SKM-1 (cell line): ENCODE results near the gene TTC28.
A peak's percentile ranks its signal among the peaks of the same experiment; 100 is the strongest.
"Not testable (repeated sequence)": the region's sequence is repeated elsewhere in the genome, so short reads cannot be mapped to it uniquely, and the experiment has no call there.

Experiments used
- DNase-seq: peaks from one replicate; lab custom pipeline; 2025; ENCODE audit not compliant: unreplicated experiment; lab: John Stamatoyannopoulos, UW

TTC28 gene

DNA sequence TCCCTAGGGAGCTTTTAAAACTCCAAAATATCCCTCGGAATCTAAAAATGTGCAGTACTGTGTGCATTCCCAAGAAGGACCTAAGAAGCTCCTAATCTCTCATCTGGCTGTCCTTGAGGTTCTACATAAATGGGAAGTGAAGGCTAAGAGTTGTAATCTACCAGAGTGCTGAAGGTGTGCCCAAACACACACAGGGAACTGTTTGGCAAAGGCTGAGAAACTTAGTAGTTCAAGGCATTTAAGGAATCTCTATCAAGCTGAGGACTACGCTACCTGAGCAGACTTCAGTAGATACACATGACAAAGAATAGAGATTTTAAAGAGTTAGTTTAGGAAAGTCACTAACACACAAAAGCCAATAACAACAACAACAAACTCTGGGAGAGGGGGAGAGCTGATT, 71.1 kb downstream of the TTC28 start:
- no peak for DNase-seq

DNA sequence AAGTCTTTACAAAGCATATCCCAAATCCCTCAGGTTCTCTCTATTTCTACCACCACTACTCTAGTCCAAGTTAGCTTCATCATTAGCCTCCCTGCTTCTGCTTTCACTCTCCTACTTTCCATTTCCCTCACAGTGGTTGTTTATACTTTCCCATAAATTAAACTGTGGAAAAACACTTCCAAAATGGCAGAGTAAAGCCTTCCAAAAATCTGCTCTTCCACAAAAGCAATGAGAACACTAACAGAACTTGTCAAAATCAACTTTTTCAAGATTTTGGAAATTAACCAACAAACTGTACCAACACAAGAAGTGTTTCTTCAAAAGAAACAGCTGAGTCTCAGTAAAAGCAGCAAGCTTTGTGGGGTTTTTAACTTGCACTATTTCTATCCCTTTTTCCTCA, 71.8 kb downstream of the TTC28 start:
- no peak for DNase-seq

DNA sequence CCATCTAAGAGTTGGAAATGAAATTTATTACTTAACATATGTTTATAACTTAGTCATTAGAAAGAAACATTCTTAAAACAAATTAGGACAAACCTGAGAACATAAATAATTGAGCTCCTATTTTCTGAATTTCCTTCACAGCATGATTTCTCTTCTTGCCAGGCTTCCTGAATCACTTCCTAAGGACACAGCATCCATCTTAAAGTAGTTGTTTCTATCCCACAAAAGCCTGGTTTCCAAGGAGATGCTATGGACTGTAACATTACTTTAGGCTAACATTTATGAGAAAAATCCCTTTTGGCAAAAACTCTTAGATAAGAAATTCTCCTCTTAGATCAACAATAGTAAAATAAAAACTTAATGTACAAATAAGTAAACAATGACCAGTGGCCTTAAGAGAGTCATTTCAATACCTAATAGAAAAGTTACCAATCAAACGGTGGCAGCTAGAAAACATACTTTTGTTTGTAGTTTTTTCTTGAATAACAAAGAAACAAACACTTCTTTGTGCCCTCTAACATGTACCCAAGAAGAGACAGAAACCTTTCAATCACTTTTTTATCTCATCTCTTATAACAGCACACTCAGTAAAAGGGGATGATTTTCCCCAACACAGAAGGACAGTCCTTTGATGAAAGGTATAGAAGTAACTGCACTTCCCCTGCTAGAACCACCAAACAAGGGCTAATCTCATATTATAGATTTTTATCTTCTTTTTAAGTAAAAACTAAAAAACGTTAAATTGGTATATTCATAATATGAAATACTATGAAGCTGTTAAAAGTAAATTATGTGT, 74.5 kb downstream of the TTC28 start:
- DNase-seq = no peak

DNA sequence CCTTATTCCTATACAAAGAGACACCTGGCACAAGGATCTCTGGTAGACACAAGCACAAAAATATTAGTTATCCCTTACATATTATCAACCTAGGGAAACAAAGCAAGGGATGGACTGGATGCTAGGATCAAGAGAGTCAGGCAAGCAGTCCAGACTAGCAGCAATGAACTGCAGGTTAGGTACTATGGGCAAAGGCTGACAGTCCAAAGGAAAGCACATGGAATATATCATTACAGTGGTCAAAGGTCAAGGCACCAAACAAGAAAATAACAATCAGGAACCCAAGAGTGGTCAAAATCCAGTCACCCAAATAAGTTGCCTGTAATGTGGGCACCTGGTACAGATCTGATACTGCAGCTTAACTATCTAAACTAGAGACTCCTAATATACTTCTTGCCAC, 77.7 kb downstream of the TTC28 start:
- DNase-seq = no peak

DNA sequence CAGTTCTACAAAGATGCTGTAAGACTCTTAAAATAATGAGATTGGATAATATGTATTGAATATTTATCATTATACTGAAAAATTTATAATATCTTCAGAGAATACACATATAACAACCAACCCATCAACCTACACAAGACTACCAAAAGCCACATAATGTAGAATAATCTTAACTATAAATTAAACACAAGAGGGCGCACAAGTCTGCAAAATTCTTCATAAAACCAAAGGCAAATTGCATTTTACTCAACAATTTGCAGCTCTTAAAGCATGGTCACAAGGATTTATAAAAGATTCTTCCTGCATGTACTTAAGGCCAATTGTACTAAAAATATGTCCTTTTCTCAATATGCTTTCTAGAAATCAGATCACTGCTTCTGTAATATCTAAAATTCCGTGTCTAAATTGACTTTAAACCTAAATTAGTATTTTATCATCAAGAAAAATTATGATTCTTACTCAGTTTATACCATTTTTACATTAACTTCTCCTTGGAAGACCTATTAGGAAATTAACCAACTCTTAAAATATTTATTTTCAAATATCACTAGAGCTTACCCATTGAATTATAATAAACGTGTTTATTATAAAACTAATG, 79.0 kb downstream of the TTC28 start:
- peak; percentile 27 for DNase-seq

DNA sequence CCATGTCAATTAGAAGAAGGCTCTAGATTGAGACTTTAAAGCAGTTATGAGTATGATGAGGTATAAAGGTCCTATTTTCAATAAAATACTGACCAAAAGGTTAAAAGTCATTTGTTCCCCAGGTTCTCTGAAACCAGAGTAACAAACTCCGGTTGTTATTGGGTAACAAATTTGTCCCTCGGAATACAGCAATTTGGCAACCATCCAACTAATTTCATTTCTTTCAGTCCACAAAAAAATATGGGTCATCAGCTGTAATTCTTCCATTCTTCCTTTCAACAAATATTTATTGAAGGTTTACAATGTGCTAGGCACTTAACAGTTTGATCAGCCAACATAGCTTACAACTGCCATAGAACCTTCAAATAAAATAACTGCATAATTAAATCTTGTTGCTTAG, 79.9 kb downstream of the TTC28 start:
- no peak for DNase-seq

DNA sequence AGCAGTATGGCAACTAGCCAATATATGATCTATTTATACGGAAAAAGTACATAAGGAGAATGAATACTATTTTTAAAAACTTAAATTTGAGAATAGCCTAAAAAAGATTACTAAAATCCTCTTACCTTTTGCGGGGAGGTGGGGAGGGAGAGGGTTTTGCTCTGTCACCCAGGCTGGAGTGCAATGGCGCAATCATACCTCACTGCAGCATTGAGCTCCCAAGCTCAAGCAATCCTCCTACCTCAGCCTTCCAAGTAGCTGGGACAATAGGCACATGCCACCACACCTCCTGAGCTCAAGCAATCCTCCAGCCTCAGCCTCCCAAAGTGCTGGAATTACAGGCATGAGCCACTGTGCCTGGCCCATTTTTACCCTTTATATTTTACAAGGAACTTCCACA, 82.0 kb downstream of the TTC28 start:
- no peak for DNase-seq

DNA sequence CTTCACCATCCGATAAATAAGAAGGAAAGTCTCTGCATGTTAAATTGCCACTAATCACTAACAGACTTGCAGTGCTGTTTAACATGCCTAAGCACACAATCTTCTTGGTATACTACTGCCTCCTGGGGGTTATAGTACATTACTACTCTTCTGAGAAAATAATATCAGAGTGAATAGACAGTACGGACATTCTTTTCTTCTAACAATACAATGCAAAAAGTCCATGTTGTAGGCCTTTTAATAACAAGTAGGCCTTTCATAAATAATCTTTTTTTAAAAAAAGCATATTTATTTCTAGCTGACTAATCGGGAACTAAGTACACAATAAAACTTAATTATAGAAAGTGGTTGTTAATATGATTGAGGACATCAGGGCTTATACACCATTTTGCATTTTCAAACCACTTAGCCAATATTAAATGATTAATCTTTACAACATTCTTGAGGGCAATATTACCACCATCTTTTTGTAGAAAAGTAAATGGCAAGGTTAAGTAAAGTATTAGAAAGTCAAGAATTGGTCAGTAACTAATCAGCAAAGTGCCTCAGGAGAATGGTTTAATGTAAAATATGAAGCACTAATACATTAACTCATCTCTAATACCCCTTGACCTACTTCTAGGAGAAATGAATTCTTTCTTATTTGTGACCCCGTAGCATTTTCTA, 84.7 kb downstream of the TTC28 start:
- DNase-seq = peak; percentile 58

DNA sequence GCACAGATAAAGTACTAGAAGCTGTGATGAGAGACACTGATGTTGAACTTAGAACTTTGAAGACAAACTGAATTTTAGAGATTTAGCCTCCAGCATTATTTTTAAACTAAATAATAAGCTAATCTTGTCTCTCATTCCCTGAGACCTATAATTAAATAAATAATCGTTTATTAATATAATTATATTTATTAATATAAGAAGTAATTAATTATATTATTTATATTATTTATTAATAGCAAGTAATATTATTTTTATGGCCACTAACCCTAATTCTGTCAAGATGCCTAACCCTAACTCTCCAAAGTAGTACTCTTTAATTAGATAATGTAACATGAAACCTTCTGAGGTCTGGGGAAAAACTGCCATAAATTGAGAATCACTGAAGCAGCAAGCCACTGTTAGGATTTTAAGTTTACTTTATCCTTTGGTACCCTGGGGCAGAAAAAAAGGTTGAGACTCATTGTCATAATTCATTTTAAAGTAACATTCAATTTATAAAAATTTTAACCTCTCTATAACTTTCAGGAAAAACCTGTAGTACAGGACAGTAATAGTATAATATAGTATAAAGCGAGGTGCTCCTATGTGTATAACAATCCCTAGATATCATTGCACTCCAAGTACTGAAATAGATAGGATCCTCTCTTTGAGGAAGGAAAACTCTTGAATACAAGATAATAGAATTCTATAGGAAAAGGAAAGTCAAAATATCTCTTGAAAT, 85.4 kb downstream of the TTC28 start:
- DNase-seq = no peak

DNA sequence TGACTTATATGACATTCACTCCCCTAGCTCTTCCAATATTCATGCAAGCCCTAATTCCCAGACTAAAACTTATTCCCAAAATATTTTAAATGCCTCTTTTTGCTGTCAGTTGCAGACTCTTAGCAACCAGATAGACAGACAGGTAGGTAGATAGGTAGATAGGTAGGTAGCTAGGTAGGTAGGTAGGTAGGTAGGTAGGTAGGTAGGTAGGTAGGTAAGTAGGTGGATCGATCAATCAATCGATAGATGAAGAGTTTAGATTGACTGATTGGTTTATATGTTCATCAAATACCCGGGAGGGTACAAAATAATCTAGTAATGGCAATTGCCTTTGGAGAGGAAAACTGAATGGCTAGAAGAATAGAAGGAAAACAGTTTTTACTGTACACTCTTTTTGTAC, 86.3 kb downstream of the TTC28 start:
- DNase-seq = no peak

DNA sequence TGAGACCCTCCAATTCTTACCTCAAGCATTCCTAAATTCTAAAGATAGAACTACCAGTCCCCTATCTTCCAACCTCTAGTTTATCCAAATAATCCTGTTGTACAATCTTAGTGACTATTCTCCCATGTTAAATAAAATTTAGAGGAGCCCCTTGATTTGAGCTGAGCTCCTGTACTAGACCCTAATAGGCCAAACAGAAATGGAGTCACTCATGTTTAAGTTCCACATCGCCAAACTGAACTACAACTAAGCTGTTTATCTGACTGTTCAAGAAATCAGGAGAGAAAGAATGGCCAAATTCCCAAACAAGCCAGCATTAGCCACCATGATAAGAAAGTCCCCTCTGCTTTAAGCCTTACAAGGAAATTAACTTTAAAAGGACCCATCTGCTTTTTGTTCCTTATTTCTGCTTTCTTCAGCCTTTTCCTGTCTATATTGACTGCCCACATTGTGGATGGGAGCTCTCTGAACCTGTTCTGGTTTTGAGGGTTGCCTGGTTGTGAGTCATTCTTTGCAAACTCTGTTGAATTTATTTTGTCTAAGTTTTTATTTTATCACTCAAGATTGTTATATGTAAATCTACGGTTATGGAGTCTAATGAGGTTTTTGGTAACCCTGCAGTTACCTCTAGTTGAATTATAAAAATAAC, 90.4 kb downstream of the TTC28 start:
- DNase-seq = no peak

DNA sequence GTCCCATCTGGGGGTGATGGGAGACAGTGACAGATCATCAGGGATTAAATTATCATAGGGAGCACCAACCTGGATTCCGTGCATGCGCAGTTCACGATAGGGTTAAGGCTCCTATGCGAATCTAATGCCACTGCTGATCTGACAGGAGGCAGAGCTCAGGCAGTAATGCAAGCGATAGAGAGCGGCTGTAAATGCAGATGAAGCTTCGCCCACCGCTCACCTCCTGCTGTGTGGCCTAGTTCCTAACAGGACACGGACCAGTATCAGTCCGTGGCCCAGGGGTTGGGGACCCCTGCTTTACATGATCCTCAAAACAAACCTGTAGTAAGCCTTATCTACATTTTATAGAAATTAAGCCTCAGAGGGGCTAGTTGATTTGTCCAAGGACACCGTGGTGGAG, 94.3 kb downstream of the TTC28 start:
- DNase-seq = no peak

DNA sequence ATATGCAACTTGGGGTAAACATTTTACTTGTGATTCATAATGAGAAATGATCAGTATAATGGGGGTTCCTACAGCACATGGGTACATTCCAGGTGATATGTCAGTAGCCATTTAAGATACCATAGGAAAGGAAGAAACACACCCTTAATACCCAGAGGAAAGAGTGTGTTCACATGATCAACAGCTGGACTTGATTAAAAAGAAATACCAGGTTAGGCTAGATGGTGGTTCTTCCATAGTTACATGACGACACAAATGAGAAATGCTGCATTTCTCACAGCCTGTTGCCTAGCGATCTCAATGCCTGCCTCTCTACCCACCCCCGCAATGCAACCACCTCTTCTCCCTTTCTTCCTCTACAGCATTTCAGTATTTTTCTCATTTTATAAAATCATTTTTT, 96.8 kb downstream of the TTC28 start:
- no peak for DNase-seq

DNA sequence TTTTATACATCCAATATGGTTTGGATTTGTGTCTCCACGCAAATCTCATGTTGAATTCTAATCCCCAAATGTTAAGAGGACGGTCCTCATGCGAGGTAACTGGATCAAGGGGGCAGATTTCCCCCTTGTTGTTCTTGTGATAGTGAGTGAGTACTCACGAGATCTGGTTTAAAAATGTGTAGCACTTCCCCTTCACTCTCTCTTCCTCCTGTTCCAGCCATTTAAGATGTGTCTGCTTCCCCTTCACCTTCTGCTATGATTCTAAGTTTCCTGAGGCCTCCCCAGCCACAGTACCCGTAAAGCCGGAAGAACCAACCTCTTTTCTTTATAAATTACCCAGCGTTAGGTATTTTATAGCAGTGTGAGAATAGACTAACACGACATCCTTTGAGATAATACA, 98.6 kb downstream of the TTC28 start:
- no peak for DNase-seq

DNA sequence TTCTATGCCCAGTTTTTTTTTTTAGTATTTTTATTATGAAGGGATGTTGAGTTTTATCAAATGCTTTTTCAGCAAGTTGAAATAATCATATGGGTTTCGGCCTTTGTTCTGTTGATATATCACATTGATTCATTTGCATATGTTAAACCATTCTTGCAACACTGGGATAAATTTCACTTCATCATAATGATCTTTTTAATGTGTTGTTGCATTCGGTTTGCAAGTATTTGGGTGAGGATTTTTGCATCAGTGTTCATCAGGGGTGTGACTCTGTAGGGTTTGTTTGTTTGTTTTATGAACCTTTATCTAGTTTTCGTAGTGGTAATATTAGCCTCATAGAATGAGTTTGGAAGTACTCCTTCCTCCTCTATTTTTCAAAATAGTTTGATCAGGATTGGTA, 103.5 kb downstream of the TTC28 start:
- no peak for DNase-seq

DNA sequence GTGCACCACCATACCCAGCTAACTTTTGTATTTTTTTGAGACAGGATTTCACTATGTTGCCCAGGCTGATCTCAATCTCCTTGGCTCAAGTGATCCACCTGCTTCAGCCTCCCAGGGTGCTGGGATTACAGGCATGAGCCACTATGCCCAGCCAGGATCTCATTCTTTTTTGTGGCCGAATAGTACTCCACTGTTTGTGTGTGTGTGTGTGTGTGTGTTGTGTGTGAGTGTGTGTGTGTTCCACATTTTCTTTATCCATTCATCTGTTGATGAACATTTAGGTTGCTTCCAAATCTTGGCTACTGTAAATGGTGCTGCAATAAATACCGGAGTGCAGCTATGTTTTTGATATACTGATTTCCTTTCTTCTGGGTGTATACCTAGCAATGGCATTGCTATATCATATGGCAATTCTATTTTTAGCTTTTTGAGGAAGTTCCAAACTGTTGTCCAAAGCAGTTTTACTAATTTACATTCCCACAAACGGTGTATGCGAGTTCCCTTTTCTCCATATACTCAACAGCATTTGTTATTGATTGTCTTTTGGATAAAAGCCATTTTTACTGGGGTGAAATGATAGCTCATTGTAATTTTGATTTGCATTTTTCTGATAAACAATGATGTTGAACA, 105.4 kb downstream of the TTC28 start:
- peak; percentile 42 for DNase-seq

DNA sequence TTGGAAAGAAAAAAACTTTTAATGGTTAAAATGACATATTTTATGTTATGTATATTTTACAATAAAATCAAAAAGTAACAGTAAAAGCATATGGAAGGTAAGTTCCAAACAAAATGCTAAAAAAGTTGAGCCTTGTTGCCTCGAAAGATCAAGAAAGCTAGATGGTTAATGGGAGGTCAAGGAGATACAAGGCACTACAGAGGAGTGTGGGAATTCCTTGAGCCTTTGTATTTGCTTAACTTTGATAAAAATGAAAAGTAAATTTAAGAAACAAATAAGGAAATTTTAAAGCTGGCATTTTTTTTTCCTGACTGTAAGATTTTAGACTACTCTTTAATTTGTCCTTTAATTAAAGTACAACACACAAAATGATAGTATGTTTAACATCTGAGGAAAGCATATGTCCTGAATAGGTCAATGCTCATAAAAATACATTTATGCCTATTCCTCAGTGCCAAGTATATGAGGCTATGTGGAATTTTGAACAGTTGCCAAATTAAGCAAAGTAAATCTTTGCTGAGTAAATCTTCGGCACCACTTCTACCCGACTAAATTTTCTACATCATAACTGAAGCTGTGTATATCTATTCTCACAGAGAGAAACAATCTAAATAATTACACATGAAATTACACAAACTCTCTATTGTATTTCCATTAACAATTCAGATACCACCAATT, 108.8 kb downstream of the TTC28 start:
- no peak for DNase-seq

DNA sequence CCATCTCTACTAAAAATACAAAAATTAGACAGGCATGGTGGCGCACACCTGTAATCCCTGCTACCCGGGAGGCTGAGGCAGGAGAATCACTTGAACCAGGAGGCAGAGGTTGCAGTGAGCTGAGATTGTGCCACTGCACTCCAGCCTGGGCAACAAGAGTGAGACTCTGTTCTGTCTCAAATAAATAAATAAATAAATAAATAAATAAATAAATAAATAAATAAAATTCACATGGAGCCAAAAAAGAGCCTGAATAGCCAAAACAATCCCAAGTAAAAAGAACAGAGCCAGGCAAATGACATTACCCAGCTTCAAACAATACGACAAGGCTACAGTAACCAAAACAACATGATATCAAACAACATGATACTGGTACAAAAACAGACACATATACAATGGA, 110.7 kb downstream of the TTC28 start:
- not testable (repeated sequence) for DNase-seq

DNA sequence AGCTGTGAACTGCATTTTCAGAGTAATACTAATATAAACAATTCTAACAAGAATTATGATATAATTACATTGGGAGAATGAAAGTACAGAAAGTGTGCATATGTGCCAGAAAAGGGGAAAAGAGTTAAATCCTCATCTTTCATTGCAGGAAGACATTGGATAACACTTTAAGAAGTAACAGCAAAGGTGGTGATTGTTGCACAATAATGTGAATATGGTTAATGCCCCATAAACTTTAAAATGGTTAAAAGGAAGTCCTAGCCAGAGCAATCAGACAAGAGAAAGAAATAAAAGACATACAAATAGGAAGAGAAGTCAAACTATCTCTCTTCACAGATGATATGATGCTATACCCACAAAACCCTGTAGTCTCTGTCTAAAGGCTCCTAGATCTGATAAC, 111.5 kb downstream of the TTC28 start:
- no peak for DNase-seq

DNA sequence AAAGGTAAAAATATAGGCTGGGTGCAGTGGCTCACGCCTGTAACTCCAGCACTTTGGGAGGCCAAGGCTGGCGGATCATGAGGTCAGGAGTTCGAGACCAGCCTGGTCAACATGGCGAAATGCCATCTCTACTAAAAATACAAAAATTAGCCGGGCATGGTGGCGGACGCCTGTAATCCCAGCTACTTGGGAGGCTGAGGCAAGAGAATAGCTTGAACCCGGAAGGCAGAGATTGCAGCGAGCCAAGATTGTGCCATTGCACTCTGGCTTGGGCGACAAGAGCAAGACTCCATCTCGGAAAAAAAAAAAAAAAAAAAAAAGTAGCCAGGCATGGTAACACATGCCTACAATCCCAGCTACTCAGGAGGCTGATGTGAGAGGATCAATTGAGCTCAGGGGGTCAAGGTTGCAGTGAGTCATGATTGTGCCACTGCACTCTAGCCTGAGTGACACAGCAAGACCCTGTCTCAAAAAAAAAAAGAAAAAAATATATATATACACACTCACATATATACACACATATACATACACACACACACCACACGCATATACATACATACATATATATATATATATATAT, 112.6 kb downstream of the TTC28 start:
- not testable (repeated sequence) for DNase-seq
